Stomach (tissue), 9 donors: Measurements from ENCODE around the gene PLD5. TPM values are rescaled to one million over a fixed set of nuclear protein-coding genes. Genes with fewer than 3 reads are reported as not detected.

Source experiments
- DNase-seq, 2 donors: peaks; one replicate each; pipeline versions ENCODE4 v3.0.0 to v3.0.0-alpha.2; 2013 to 2019
- H3K27ac ChIP-seq, 5 donors: fragments of 200-600 bp in 4 of 5; sonication (generic) in 4 of 5; one replicate each; pipeline ENCODE4 v1.5.1; 2013 to 2019; ENCODE audit warnings: mild to moderate bottlenecking in 1 of 5, moderate library complexity in 1 of 5
- H3K27me3 ChIP-seq, 3 donors: fragments of 200-600 bp; sonication (generic); one replicate each; pipeline ENCODE4 v1.5.1; 2017 to 2019; ENCODE audit warnings: mixed run types in 1 of 3
- H3K36me3 ChIP-seq, 4 donors: fragments of 200-600 bp; sonication (generic); 1 replicate in 3 of 4; 2 replicates in 1 of 4; pipeline ENCODE4 v1.5.1; 2016 to 2019
- H3K4me1 ChIP-seq, 4 donors: fragments of 200-600 bp; sonication (generic); one replicate each; pipeline ENCODE4 v1.5.1; 2016 to 2019
- H3K4me3 ChIP-seq, 4 donors: fragments of 200-600 bp; sonication (generic) in 3 of 4; one replicate each; pipeline ENCODE4 v1.5.1; 2016 to 2019; ENCODE audit warnings: mild to moderate bottlenecking in 1 of 4
- H3K9me3 ChIP-seq, 4 donors: fragments of 200-600 bp; sonication (generic); one replicate each; pipeline ENCODE4 v1.5.1; 2016 to 2019
- EP300 ChIP-seq: sonication (generic); formaldehyde crosslinking; IDR thresholded peaks from one replicate; pipeline ENCODE4 v1.6.1; 2017; ENCODE audit warnings: antibody characterized with exemption
- POLR2A ChIP-seq, 4 donors: fragments of 450-650 bp; IDR thresholded peaks; one replicate each; pipeline ENCODE4 v1.6.1; 2016; ENCODE audit warnings: antibody characterized with exemption in 4 of 4, control low read depth in 2 of 4, mild to moderate bottlenecking in 1 of 4, moderate library complexity in 1 of 4
- POLR2AphosphoS5 ChIP-seq, 3 donors: sonication (generic); formaldehyde crosslinking; IDR thresholded peaks; one replicate each; pipeline ENCODE4 v1.6.1; 2016; ENCODE audit warnings: antibody characterized with exemption in 3 of 3
- WGBS, 5 donors: extraction: QIAGEN DNeasy Blood & Tissue Kit in 3 of 5; methylation state at CpG; one replicate each; pipeline versions ENCODE4 v1.1.5 to v1.1.7; 2013 to 2018; 5-methylcytosine and 5-hydroxymethylcytosine counted together
- intact Hi-C: fragments of 100-400 bp; cut with DNase I; formaldehyde crosslinking; loops from one replicate; pipeline ENCODE4 v1.15.1; 2023; ENCODE audit warnings: low total_unique reads
- polyA plus RNA-seq, 3 donors: library from polyadenylated mRNA; stranded (reverse); fragments of 200-250 nt; gene quantifications; one replicate each; pipeline ENCODE4 v1.2.3, GENCODE V29; 2013
- total RNA-seq, 5 donors: library from RNA; depleted of rRNA; stranded (reverse); fragments of >200 nt; gene quantifications; one replicate each; pipeline versions ENCODE4 v1.1.0 to v1.2.3, GENCODE V29; 2014 to 2016
- TF ChIP-seq, protein P1 (sequence below), 7 experiments: fragments of 450-650 bp in 4 of 7; fragments of 200-600 bp in 3 of 7; sonication (generic) in 3 of 7; IDR thresholded peaks; one replicate each; pipeline ENCODE4 v1.5.1; 2016 to 2019; ENCODE audit warnings: antibody characterized with exemption in 7 of 7, control low read depth in 2 of 7, mild to moderate bottlenecking in 1 of 7
- donor health status: healthy with polysubstance abuse.
- donor health status: Bipolar disorder and iron deficiency.
- donor health status: healthy.

PLD5 gene
- total and polyA plus RNA-seq, 8 donors = under 0.01 to 0.72 (median 0.23) TPM; not detected in 4

DNA sequence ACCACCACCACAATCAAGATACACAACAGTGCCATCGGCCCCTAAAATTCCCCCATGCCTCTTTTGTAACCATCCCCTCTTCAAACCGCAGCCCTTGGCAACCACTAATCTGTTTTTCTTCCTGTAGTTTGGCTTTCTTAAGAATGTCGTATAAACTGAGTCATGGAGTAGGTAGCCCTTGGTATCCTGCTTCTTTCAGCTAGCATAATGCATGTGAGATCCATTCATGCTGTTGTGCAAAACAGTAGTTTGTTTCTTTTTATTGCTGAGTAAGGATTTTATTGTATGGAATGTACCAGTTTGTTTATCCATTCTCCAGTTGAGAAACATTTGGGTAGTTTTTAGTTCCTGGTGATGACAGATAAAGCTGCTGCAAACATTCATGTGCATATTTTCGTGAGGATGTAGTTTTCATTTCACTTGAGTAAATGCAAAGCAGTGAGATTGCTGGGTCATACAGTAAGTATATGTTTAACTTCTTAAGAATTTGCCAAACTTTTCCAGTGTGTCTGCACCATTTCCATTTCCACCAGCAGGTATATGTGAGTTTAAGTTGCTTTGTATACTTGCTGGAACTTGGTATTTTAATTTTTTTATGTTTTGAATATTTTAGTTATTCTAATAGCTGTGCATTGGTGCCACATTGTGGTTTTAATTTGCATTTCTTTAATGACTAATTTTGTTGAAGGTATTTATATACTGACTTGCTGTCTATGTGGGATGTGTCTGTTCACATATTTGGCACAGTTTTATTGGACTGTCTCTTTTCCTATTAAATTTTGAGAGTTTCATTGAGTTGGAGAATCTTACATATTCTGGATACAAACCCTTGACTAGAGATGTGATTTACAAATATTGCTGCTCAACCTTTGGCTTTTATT, 377.2 kb downstream of the PLD5 start:
- WGBS, 5 donors = 18 to 35% (median 30%) methylated on average over 4 of the region's 4 CpGs
- no peaks in the 10 kb centered on the region for H3K36me3 ChIP-seq
- intact Hi-C loops = no loop called here
- no peaks in the 10 kb centered on the region for H3K4me1 ChIP-seq
- TF ChIP-seq, protein P1, sequence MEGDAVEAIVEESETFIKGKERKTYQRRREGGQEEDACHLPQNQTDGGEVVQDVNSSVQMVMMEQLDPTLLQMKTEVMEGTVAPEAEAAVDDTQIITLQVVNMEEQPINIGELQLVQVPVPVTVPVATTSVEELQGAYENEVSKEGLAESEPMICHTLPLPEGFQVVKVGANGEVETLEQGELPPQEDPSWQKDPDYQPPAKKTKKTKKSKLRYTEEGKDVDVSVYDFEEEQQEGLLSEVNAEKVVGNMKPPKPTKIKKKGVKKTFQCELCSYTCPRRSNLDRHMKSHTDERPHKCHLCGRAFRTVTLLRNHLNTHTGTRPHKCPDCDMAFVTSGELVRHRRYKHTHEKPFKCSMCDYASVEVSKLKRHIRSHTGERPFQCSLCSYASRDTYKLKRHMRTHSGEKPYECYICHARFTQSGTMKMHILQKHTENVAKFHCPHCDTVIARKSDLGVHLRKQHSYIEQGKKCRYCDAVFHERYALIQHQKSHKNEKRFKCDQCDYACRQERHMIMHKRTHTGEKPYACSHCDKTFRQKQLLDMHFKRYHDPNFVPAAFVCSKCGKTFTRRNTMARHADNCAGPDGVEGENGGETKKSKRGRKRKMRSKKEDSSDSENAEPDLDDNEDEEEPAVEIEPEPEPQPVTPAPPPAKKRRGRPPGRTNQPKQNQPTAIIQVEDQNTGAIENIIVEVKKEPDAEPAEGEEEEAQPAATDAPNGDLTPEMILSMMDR (IDR thresholded peaks at IDR 0.05) = no peak
- TF ChIP-seq POLR2A (IDR thresholded peaks at IDR 0.05) (no peak), EP300 (no peak), POLR2AphosphoS5 (IDR thresholded peaks at IDR 0.05) (no peak)
- DNase-seq = no peak
- H3K9me3 ChIP-seq = no peaks in the 10 kb centered on the region
- H3K27ac ChIP-seq = no peak overlapping the region
- H3K4me3 ChIP-seq = no peak overlapping the region
- H3K27me3 ChIP-seq = no peaks in the 10 kb centered on the region

DNA sequence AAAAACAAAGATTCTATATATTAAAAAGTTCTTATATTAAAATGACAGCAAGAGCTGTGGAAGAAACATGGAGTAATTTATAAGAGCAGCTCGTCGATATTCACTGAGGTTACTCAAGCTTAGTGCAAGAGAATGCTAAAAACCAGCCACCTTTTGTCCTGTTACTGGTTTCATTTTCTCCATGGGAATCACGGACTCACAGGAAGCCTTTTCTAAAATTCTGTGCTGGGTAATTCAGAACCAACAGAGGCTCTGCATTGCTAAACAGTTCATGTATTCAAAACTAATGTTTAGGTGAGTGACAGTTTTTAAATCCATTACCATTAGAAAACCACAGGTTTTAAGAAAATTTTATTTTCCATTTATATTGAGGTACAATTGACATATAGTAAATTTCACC, 377.8 kb downstream of the PLD5 start:
- TF ChIP-seq, protein P1 (IDR thresholded peaks at IDR 0.05) = no peak
- no peak for TF ChIP-seq POLR2AphosphoS5 (IDR thresholded peaks at IDR 0.05)
- no peak for TF ChIP-seq POLR2A (IDR thresholded peaks at IDR 0.05)
- TF ChIP-seq EP300 = no peak
- Histone ChIP-seq H3K27ac (no peak overlapping the region), H3K4me3 (no peak overlapping the region), H3K4me1 (no peaks in the 10 kb centered on the region), H3K27me3 (no peaks in the 10 kb centered on the region), H3K36me3 (no peaks in the 10 kb centered on the region), H3K9me3 (no peaks in the 10 kb centered on the region)
- intact Hi-C loops = no loop called here
- DNase-seq = no peak
- WGBS, 5 donors = 31 to 62% (median 47%) methylated on average over 3 of the region's 3 CpGs

DNA sequence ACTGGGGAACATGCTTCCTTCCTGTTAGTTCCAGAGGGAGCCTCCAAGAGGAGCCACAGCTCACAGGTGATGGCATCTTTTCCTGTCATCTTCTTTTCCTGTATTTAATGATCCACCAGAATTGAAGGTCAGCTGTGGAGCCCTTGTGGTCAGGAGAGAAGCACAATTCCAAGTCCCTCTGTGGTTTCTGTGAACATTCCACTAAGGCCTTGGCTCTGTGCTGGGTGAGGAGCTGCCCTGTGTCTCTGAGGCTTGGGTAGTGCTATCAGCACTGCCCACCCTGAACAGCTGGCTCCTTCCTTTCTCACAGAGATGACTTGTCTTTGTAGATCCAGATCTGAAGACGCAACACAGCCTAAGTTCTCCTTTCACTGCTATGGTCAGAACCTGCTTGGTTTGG, 383.7 kb downstream of the PLD5 start:
- no peak for DNase-seq
- no peaks in the 10 kb centered on the region for H3K27me3 ChIP-seq
- H3K4me3 ChIP-seq = no peak overlapping the region
- TF ChIP-seq, protein P1 (IDR thresholded peaks at IDR 0.05) = no peak
- TF ChIP-seq POLR2A (IDR thresholded peaks at IDR 0.05) = no peak
- TF ChIP-seq EP300 = no peak
- no peak for TF ChIP-seq POLR2AphosphoS5 (IDR thresholded peaks at IDR 0.05)
- no peak overlapping the region for H3K27ac ChIP-seq
- H3K9me3 ChIP-seq = no peaks in the 10 kb centered on the region
- H3K36me3 ChIP-seq = no peaks in the 10 kb centered on the region
- intact Hi-C loops = no loop called here
- WGBS, 5 donors = 73 to 94% (median 82%) methylated on average over 1 of the region's 1 CpG
- H3K4me1 ChIP-seq = no peaks in the 10 kb centered on the region

DNA sequence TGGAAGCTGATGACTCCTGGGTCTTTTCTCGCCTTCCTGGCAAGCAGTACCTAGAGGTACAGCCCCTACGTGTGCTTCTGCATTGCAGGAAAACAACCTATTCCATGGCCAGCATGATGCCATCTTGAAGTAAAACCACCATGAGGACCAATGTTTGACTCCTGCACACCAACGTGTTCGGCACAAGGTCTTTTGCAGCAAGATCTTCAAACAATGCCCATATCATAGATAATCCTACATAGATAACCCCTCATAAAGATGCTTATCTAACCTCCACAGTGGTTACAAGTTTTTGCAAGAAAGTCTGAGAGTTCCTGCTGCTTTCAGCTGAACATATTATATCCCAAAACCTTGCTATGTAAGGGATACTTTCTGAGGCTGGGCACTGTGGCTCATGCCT, 384.5 kb downstream of the PLD5 start:
- Histone ChIP-seq H3K4me3 (no peak overlapping the region), H3K27ac (no peak overlapping the region), H3K27me3 (no peaks in the 10 kb centered on the region), H3K9me3 (no peaks in the 10 kb centered on the region), H3K4me1 (no peaks in the 10 kb centered on the region), H3K36me3 (no peaks in the 10 kb centered on the region)
- WGBS, 5 donors = 50 to 80% (median 66%) methylated on average over 3 to 4 of the region's 4 CpGs
- intact Hi-C loops = no loop called here
- TF ChIP-seq POLR2AphosphoS5 (IDR thresholded peaks at IDR 0.05) (no peak), POLR2A (IDR thresholded peaks at IDR 0.05) (no peak), EP300 (no peak)
- TF ChIP-seq, protein P1 (IDR thresholded peaks at IDR 0.05) = no peak
- no peak for DNase-seq
